OCI-LY1 (cell line): ENCODE data around the gene DDO.

ENCODE experiments used
- H2AFZ ChIP-seq: fragments of 200-600 bp; sonication (generic), shearing (Covaris generic); 2 replicates; pipeline ENCODE4 v1.6.0; 2014; ENCODE audit warnings: antibody characterized with exemption, mild to moderate bottlenecking, low read length
- H3F3A ChIP-seq: fragments of 200-600 bp; sonication (generic), shearing (Covaris generic); 2 replicates; pipeline ENCODE4 v1.6.0; 2014; ENCODE audit warnings: mild to moderate bottlenecking, antibody characterized with exemption, low read length, moderate library complexity; ENCODE audit not compliant: insufficient read depth
- H3K27ac ChIP-seq: fragments of 200-600 bp; sonication (generic); 2 replicates; pipeline ENCODE4 v1.5.1; 2014; ENCODE audit warnings: low read length, mixed run types, mild to moderate bottlenecking, low read depth; ENCODE audit not compliant: poor library complexity, severe bottlenecking
- H3K27me3 ChIP-seq: fragments of 200-600 bp; sonication (generic); 2 replicates; pipeline ENCODE4 v1.6.0; 2014; ENCODE audit warnings: antibody characterized with exemption, mild to moderate bottlenecking, low read length, moderate library complexity; ENCODE audit not compliant: insufficient read depth
- H3K36me3 ChIP-seq: fragments of 200-600 bp; sonication (generic); 2 replicates; pipeline ENCODE4 v1.6.1; 2014; ENCODE audit warnings: mild to moderate bottlenecking, antibody characterized with exemption, low read length, moderate library complexity, mixed read lengths; ENCODE audit not compliant: insufficient read depth
- H3K4me1 ChIP-seq: fragments of 200-600 bp; sonication (generic); 2 replicates; pipeline ENCODE4 v1.5.1; 2014; ENCODE audit warnings: mild to moderate bottlenecking, low read length, moderate library complexity; ENCODE audit not compliant: insufficient read depth, severe bottlenecking
- H3K4me2 ChIP-seq: fragments of 200-600 bp; sonication (generic), shearing (Covaris generic); 2 replicates; pipeline ENCODE4 v1.6.1; 2014; ENCODE audit warnings: low read length
- H3K4me3 ChIP-seq: fragments of 200-600 bp; sonication (generic); 2 replicates; pipeline ENCODE4 v1.5.1; 2014; ENCODE audit warnings: low read length, low read depth, mild to moderate bottlenecking, mixed read lengths; ENCODE audit not compliant: poor library complexity, severe bottlenecking
- H3K79me2 ChIP-seq: fragments of 200-600 bp; shearing (Covaris generic); 2 replicates; pipeline ENCODE4 v1.6.1; 2016; ENCODE audit warnings: mixed run types, low read length, mixed read lengths; ENCODE audit not compliant: insufficient read depth
- H3K9ac ChIP-seq: fragments of 200-600 bp; sonication (generic), shearing (Covaris generic); 2 replicates; pipeline ENCODE4 v1.6.1; 2014; ENCODE audit warnings: mild to moderate bottlenecking, low read length, mixed read lengths
- H3K9me2 ChIP-seq: fragments of 200-600 bp; sonication (generic), shearing (Covaris generic); 2 replicates; pipeline ENCODE4 v1.6.1; 2014; ENCODE audit warnings: low read depth, mild to moderate bottlenecking, low read length, mixed read lengths
- H3K9me3 ChIP-seq: fragments of 200-600 bp; shearing (Covaris generic); 2 replicates; pipeline ENCODE4 v1.6.1; 2014; ENCODE audit warnings: low read length, mixed read lengths
- H4K20me1 ChIP-seq: fragments of 200-600 bp; sonication (generic), shearing (Covaris generic); 2 replicates; pipeline ENCODE4 v1.6.0; 2016; ENCODE audit warnings: mild to moderate bottlenecking, low read length; ENCODE audit not compliant: insufficient read depth
- EZH2 ChIP-seq: fragments of 200-600 bp; sonication (generic), shearing (Covaris generic); IDR thresholded peaks from 2 replicates; pipeline ENCODE4 v1.8.0; 2017; ENCODE audit warnings: borderline replicate concordance, mixed run types, mild to moderate bottlenecking, antibody characterized with exemption, low read length, moderate library complexity, mixed read lengths
- TF ChIP-seq, protein P1 (sequence below): fragments of 200-600 bp; sonication (generic), shearing (Covaris generic); IDR thresholded peaks from 2 replicates; pipeline ENCODE4 v1.5.1; 2017; ENCODE audit warnings: mild to moderate bottlenecking, antibody characterized with exemption, low read length, moderate library complexity, mixed read lengths

Gene DDO

GRCh38 chr6:110408901-110409300 lies 6.5 kb downstream of the DDO start:
- H2AFZ ChIP-seq, result no peak overlapping the region
- H3K27me3 ChIP-seq, result no peaks in the 10 kb centered on the region
- H4K20me1 ChIP-seq, result no peaks in the 10 kb centered on the region

GRCh38 chr6:110404607-110405006 lies 10.8 kb downstream of the DDO start:
- no peak overlapping the region for H3K4me2 ChIP-seq
- TF ChIP-seq, protein P1, sequence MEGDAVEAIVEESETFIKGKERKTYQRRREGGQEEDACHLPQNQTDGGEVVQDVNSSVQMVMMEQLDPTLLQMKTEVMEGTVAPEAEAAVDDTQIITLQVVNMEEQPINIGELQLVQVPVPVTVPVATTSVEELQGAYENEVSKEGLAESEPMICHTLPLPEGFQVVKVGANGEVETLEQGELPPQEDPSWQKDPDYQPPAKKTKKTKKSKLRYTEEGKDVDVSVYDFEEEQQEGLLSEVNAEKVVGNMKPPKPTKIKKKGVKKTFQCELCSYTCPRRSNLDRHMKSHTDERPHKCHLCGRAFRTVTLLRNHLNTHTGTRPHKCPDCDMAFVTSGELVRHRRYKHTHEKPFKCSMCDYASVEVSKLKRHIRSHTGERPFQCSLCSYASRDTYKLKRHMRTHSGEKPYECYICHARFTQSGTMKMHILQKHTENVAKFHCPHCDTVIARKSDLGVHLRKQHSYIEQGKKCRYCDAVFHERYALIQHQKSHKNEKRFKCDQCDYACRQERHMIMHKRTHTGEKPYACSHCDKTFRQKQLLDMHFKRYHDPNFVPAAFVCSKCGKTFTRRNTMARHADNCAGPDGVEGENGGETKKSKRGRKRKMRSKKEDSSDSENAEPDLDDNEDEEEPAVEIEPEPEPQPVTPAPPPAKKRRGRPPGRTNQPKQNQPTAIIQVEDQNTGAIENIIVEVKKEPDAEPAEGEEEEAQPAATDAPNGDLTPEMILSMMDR, result no peak
- no peak for TF ChIP-seq EZH2

More at GRCh38 chr6:110408901-110409300, 6.5 kb downstream of the DDO start:
- Histone ChIP-seq H3K4me3 (no peak overlapping the region), H3F3A (no peaks in the 10 kb centered on the region), H3K9me2 (no peaks in the 10 kb centered on the region), H3K4me2 (no peak overlapping the region), H3K79me2 (no peaks in the 10 kb centered on the region), H3K9me3 (no peaks in the 10 kb centered on the region), H3K36me3 (no peaks in the 10 kb centered on the region), H3K27ac (no peak overlapping the region), H3K4me1 (no peaks in the 10 kb centered on the region), H3K9ac (no peak overlapping the region)
- no peak for TF ChIP-seq EZH2
- TF ChIP-seq, protein P1, result no peak; the same call in 1 of the 2 replicates

DNA sequence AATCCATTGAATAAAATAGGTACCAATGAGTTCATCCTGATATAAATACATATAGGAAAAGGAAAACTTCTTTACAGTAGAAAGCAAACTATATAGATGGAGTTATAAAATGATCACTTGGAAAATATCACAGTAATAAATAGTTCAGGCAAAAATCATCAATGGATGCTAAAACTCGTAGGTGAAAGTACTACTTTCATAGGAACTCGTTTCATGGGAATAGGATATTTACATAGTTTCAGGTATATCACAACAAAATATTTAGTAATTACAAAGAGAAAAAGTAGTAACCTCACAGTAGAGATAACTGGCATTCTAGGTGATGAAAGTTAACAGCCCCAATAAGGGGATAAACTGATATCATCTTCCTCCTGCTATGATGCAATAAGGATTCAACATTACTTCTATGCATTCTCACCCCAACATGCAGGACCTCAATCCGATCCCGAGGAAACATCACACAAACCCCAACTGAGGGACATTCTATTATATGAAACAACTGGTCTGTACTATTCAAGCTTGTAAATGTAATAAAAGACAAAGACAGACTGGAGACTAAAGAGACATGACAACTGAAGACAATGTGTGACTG lies 13.7 kb downstream of the DDO start:
- Histone ChIP-seq H3K79me2 (no peaks in the 10 kb centered on the region), H3K4me2 (no peak overlapping the region), H3K36me3 (no peaks in the 10 kb centered on the region), H3K9me3 (no peaks in the 10 kb centered on the region), H3K27me3 (no peaks in the 10 kb centered on the region), H2AFZ (no peak overlapping the region), H3K4me1 (no peaks in the 10 kb centered on the region), H3K4me3 (no peak overlapping the region), H3K27ac (no peak overlapping the region), H3K9me2 (no peaks in the 10 kb centered on the region), H4K20me1 (no peaks in the 10 kb centered on the region), H3K9ac (no peak overlapping the region), H3F3A (no peaks in the 10 kb centered on the region)
- no peak for TF ChIP-seq EZH2
- TF ChIP-seq, protein P1, result no peak

More at GRCh38 chr6:110404607-110405006, 10.8 kb downstream of the DDO start:
- no peak overlapping the region for H3K4me3 ChIP-seq
- no peak overlapping the region for H3K9ac ChIP-seq
- no peaks in the 10 kb centered on the region for H3K79me2 ChIP-seq
- no peaks in the 10 kb centered on the region for H4K20me1 ChIP-seq
- H3K27me3 ChIP-seq, result no peaks in the 10 kb centered on the region
- no peaks in the 10 kb centered on the region for H3K9me3 ChIP-seq
- no peak overlapping the region for H3K27ac ChIP-seq
- no peaks in the 10 kb centered on the region for H3F3A ChIP-seq
- H3K4me1 ChIP-seq, result no peaks in the 10 kb centered on the region
- no peaks in the 10 kb centered on the region for H3K9me2 ChIP-seq
- H3K36me3 ChIP-seq, result no peaks in the 10 kb centered on the region
- no peak overlapping the region for H2AFZ ChIP-seq
